Measurements from ENCODE around the gene ANKZF1.

DNA sequence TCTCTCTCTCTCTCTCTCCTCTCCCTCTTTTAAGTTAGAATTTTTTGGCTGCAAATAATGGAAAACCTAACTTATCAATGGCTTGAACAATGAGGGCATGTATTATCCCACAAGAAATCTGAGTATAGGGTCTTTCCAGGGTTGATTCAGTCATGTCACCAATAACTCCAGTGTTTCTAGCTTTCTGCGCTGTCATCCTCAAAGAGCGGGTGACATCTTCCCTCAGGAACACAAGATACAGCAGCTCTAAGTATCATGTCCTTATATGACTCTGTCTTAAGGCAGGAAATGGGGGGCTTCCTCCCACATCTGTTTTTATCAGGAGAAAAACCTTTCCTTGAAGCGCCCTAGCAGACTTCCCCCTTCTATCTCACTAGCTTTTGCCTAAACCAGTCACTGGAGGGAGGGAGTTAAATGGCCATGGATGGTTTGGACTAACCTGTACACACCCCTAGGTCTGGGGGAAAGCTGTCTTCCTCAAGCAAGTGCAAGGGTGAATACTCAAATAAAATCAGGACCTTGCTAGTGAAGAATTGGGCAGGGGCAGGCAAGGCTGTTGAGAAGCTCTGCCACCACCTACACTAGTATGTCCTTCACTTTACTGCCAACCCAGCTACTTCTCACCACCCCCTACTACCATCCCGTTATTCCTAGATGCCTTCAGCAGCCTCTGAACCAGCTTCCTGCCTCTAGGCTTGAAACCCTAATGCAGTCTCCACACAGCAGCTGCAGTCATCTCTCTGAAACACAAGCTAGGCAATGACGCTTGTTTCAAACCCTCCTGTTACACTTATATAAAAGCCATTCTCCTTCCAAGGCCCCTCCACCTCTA is 31.6 kb downstream of the ANKZF1 start:
- TF ChIP-seq, protein P1, sequence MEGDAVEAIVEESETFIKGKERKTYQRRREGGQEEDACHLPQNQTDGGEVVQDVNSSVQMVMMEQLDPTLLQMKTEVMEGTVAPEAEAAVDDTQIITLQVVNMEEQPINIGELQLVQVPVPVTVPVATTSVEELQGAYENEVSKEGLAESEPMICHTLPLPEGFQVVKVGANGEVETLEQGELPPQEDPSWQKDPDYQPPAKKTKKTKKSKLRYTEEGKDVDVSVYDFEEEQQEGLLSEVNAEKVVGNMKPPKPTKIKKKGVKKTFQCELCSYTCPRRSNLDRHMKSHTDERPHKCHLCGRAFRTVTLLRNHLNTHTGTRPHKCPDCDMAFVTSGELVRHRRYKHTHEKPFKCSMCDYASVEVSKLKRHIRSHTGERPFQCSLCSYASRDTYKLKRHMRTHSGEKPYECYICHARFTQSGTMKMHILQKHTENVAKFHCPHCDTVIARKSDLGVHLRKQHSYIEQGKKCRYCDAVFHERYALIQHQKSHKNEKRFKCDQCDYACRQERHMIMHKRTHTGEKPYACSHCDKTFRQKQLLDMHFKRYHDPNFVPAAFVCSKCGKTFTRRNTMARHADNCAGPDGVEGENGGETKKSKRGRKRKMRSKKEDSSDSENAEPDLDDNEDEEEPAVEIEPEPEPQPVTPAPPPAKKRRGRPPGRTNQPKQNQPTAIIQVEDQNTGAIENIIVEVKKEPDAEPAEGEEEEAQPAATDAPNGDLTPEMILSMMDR (IDR thresholded peaks at IDR 0.05): no peak
- no peak for TF ChIP-seq POLR2A (IDR thresholded peaks at IDR 0.05)

Data from prostate gland (tissue), 2 donors.